Cerebellar nuclear complex (tissue), 1 donor: Measurements from ENCODE around the gene SERPINB2.
"Not testable (repeated sequence)": the region's sequence is repeated elsewhere in the genome, so short reads cannot be mapped to it uniquely, and the experiment has no call there.

ENCODE experiments used
- DNase-seq, 2 experiments: peaks; one replicate each; lab custom pipeline; 2025; lab: John Stamatoyannopoulos, UW

Gene SERPINB2

DNA sequence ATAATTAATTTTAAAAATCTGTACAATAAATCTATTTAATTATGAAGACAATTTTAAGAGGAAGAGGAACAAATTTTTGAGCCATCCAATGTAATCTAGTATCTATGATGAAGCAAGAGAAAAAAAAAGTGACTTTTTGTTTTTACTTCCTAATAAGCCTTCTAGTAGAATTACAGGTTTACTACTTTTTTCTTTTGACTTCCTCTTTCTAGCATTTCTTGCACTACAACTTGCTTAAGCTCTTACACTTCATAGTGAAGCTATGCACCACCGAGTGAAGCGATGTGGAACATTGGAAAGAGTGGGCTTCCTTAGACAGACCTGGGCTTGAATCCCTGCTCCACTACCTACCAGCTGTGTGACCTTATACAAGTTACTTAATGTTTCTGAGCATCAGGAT, 2.1 kb downstream of the SERPINB2 start:
- DNase-seq = no peak

DNA sequence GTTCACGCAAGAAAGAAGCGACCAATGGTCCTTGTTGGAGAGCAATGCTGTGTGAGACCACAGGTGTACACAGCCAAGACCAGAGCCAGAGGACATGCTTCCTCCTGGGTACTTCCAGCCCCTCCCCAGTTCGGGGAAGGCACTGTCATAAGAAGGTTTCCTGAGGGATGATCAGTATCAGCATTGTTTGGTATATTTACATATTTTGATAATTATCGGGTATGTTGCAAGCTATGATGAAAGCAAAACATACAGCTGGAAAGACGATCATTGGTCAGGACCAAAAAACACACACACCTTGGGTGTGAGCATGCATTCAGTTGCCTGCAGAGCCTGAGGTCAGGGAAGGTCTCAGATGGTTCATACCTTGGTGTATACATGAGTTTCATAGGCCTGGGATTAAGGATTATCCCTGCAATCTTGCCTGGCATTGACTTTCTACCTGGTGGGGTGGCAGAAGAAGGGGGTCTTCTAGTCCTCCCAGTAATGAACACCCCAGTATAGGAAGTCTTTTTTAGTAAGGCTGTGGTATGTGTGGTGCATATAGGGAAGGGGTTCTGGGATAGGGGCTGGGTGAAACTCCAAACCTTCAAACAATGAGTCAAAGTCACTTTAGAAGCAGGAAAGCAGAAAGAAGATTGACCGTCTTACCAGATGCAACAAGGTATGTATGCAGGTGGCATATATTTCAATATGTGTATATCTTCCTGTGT, 2.9 kb downstream of the SERPINB2 start:
- DNase-seq = no peak

DNA sequence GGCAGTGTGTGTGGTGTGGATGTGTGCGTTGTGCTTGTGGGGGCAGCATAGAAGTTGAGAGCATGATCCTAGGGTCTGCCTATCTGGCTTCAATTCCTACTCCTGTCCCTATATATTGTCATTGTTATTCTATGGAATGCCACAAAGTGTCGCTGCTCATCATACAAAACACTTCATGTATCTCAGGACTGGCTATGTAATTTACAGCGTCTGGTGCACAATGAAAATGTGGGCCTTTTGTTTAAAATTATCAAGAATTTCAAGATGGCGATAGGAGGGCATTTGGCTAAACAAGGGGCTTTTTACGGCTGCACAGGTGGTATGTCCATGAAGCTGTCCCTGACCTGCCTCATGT, 3.4 kb downstream of the SERPINB2 start:
- DNase-seq = no peak

DNA sequence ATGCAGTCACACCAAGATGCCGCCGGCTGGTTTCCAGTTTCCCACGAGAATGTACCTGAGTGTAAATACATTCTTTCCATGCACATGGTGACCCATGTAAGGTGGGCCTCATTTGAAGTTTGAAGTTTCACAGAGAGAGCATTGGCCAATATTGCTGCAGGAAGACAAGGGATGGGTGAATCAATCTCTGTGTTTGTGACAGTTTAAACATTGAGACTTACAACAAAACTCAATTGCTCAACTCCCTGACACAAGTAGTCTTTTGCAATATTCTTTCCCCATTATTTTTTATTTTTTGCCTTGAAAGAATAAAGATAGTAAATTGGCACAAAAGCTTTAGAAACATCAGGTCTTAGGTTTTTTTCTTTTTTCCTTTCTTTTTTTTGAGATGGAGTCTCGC, 5.1 kb downstream of the SERPINB2 start:
- DNase-seq = no peak

DNA sequence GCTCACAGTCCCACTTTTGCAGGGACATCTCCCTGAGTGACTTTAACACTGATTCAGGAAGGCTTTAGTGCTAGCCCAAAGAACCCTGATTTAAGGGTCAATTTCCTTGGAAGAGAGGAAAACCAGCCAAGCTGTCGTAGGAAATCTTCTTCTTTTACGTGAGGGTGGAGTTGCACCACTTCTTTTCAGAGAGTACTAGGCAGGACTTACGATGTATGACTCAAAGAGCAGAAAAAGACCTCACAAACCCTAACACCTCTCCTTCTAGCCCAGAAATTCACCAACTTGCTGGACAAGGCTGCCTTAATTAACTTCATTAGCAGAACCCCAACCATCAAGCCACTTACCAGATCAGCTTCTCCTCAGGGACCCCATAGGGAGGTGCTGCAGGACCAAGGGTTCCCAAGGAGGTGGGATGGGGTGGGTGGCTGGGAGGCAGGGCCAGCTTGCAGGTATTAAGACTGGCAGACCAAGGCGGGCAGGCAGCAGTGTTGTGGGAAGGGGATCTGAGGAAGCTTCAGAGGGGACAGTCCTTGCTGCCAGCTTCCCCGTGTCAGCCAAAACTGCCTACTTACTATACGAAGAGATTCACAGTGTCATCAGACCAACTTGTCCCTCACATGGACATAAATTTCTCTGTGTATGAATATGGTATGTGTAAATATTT, 6.7 kb downstream of the SERPINB2 start:
- DNase-seq = no peak

DNA sequence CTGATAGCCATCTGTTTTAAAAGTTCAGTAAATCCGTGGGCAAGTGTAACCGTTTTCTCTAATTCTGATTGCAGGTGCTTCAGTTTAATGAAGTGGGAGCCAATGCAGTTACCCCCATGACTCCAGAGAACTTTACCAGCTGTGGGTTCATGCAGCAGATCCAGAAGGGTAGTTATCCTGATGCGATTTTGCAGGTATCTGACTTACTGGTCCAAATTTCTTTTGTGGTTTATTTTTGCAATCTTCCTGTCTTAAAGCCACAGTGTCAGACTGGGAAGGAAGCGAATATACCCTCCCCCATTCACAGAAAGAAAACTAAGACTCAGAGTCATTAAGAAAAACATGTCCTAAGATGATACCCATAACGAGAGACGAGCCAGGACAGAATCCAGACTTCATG, 7.7 kb downstream of the SERPINB2 start:
- DNase-seq = no peak

DNA sequence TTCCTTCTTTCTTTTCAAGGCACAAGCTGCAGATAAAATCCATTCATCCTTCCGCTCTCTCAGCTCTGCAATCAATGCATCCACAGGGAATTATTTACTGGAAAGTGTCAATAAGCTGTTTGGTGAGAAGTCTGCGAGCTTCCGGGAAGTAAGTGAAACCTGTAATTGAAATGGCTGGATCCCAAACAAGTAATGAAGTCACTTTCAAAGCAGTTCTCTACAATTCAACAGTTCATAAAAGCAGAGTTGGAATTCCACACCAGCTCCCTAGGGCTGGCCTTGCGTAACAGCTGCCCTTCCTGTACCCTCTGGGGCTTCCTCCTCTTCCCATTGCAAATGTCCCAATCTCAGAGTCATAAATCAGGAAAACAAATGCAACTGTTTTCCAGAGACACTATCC, 9.6 kb downstream of the SERPINB2 start:
- no peak for DNase-seq

DNA sequence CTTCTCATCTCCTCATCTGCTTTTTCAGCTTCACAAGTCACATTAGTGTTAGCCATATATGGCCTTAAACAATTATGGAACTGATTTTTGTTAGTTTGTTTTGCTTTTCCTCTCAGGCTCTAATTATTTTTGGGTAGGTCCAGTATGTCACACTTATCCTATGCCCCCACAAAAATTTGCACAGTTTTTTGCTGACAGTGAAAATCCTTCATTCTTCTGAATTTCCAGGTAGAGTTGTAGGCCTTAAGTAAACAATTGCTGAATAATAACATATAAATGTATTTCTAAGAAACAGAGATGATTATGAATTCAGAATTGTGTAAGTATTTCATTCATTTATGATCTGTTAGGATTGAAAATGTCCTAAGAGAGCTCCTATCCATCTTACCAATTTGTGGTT, 11.7 kb downstream of the SERPINB2 start:
- DNase-seq = no peak

DNA sequence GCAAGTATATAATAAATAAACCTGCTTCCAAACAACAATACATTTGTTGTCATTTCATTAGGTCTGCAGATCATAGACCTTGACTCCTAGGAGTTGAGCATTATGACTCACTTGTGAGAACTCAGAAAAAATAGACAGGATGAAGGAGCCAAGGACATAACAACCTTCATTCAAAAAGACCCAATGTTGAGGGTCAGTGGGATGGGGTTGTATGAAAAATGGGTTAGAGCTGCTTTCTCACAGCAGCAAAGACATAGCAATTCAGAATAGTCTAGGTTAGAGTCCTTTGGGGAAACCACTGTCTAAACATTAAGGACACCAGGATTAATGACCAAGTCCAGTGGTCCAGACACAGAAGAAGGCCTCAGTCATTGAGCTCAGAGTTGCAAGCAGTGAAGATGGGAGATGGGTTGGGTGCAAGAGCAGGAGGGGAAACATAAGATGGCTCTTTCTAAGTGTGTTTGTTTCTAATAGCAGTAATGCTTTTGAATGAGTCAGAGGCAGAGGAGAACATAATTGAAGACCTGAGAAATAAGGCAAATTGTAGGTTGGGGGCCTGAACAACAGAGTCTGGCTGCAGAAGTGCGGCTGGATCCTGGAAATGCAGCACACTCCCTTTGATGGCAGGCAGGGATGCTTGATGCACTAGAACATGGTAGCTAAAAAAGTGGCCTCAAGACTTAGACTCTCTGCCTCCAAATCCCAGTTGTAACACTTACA, 16.5 kb downstream of the SERPINB2 start:
- no peak for DNase-seq

DNA sequence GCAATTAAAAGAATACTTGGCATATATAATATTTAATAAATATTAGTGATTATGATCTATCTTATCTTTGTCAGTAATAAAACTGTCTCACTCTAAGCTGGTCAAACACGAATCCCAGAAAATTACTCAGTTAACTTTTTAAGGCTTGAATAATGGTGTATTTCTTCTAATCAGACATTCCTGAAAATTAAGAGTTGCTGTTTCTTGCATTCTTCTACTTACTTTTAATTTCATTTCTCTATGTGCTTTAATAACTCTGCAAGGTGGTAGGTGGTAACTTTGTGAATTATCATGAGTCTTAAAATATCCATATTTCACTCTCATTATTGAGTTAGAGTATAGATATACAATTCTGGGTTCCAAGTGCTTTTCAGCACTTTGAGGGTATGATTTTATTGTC, 17.2 kb downstream of the SERPINB2 start:
- DNase-seq = no peak

DNA sequence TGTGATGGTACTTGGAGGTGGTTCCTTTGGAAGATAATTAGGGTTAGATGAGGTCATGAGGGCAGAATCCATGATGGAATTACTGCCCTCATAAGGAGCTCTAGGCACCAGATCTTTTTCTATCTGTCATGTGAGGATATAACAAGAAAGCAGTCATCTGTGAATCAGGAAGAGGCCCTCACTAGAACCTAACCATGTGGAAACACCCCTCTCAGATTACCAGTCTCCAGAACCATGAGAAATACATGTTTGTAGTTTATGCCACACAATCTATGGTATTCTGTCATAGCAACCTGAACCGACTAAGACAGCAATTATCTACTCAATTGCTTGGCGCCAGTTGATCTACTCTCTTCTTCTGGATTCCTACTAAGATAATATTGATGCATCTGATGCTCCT, 17.9 kb downstream of the SERPINB2 start:
- DNase-seq = no peak

DNA sequence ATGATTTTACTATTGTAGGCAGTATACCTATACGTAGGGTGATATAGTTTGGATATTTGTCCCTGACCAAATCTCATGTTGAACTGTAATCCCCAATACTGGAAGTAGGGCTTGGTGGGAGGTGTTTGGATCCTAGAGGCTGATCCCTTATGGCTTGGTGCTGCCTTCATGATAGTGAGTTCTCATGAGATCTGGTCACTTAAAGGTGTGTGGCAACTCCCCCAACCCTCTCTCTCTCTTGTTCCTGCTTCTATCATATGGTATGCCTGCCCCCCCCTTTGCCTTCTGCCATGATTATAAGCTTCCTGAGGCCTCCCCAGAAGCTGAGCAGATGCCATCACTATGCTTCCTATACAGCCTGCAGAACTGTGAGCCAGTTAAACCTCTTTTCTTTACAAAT, 18.6 kb downstream of the SERPINB2 start:
- DNase-seq = no peak

DNA sequence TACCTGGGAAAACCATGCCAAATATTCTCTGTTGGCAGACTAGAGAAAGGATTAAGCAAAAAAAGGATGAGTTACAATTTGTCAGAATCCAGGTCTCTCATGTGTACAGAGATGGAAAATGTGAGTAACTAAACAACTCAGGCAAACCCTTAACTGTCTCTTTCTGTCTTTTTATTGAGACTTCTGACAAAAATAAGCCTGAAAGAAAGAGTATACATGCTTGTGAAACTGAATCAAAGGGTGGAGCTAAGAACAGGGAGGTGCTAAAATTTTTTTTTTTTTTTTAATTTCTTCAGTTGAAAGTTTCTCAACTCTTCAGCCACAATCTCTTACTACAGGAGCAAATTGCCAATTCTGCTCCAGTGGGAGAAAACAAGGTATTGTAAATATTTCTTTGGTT, 20.2 kb downstream of the SERPINB2 start, which contains the start of gene SERPINB10:
Gene SERPINB10, plus strand, starts transcription at position 295 of the 400 bp plus-strand sequence. CDS start 7,553 bp downstream, outside the sequence.
- no peak for DNase-seq

DNA sequence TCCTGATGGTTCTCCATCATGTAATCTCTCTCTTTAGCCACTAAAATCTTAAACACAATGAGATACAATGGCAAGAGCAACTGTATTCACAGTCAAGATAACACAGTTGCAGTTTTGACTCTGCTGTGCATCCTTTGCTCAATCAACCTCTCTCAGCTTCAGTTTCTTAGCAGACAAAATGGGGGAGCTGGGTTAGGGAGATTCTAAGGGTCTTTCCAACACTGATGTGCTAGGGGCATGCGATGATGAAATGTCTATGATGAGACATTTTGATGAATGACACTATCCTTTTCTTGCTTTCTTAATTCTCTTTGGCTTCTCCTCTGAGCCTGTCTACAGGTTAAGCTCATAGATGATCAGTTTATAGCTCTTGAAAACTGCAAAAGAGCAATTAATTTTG, 21.4 kb downstream of the SERPINB2 start:
- no peak for DNase-seq

DNA sequence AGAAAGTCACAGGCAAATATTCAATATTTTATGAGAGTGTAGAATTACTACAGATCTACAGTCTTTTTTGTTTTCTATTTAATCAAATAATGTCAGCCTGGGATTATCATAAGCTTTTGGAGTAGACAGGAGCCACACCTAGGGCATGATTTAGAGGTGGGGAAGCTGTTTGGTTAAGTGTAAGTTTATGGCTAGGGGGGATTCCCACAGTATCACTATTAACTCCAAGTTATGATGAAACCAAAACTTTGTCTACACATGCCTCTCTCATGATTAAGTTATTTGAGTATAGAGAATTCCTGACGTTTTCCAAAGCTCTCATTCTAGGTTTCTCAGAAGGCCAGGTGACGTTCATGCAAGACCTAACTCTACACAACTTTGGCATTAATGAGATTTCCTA, 22.4 kb downstream of the SERPINB2 start:
- no peak for DNase-seq

DNA sequence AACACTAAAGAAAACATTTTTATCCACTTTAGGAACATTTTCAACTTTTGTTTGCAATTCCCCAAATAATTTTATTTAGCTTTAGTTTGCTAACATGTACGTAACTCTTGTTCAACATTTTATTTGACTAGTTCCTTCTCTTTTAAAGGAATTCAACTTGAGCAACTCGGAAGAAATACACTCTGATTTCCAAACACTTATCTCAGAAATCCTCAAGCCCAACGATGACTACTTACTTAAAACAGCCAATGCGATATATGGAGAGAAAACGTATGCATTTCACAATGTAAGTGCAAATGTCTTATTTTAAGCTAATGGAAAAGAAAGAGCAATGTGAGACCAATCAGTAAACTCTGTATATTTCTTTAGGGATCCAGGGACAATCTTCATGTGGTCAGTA, 30.3 kb downstream of the SERPINB2 start:
- no peak for DNase-seq

DNA sequence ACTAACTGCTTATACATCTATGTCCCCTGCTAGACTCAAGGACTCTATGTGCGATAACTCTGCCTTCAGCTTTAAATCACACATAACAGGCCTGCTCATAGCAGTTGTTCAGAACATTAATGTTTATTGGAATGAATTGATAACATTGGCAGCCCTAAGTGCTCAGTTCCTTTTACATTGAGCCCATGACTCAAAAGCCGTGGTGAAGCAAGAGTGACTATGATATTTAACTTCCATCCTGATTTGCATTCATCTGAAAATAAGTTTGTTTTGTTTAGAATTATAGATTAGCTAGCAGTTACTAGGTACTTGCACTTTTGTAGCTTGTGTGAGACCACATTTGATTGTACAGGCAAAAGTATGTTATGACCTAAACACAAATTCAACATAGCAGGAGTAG, 34.5 kb downstream of the SERPINB2 start:
- no peak for DNase-seq

DNA sequence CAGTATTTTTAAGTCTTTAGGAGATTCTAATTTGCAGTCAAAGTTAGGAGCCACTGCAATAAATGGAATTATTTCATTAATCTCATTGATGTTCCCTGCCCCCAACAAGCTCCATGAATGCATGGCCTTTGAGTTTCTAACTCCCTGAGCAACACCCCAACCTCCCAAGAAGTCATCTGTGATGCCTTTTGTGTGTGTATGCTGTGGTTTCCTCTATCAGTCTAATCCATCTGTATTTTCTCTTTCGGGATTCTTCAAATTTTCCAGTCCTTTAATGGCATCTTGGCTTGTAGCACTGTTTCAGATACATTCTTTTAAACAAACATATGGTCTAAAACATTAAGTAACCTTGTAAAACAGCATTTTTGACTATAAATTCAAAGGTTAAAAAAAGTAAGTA, 37.0 kb downstream of the SERPINB2 start:
- DNase-seq = no peak

DNA sequence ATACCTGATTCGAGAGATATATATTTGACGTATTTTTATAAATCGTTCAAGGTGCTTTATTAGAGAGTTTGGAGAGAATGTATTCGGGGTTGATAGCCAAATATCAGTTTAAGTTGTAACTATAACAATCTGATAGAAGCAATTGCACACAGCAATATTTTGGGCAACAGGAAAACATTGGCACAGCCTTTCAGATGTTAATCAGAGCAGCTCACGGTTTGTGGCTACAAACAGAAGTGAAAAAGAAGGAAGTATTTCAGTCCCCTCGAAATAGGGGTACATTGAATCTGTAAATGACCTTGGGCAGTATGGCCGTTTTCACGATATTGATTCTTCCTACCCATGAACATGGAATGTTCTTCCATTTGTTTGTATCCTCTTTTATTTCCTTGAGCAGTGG, 40.8 kb downstream of the SERPINB2 start:
- DNase-seq = no peak

DNA sequence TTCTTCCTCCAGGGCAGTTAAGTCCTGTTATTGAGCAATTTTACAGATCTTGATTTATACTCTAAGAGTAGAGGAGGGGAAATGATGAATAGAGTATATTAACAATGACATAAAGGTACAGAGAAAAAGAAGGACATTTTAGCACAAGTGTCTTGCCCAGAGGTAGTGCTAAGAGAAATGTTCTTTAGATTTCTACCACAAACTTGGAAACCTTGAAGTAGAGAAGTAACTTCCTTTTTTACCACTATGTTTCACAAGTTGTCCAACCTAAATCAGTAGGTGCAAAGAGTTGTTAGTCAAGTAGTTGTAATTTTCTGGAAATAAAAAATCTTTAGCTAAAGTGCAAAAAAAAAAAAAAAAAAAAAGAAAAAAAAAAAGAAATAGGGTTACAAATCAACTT, 41.9 kb downstream of the SERPINB2 start:
- not testable (repeated sequence) for DNase-seq

DNA sequence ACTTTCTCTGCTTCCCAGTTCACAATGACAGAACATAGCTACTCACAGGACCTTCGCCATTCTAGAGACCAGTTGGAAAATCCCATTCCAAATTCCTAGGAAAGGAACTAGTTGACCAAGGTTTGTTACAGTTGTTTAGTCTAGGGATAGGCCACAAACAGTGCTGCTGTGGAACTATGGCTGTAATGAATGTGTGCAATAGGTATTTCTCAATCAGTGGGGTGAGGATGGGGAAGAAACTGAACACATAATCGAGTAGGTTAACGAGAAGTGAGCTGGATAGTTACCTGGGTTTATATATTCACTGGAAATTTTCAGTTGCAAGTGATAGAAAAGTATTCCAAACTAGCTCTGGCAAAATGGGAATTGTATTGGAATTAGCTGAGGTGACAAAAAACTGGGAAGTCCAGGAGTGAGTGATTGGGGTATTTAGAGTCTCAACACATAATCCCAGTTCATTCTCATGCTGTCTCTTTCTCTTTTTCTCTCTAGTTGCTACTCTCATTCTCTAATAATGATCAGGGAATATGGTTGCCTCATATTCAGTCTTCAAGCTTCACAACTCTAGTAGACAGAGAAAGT, 43.4 kb downstream of the SERPINB2 start:
- no peak for DNase-seq

DNA sequence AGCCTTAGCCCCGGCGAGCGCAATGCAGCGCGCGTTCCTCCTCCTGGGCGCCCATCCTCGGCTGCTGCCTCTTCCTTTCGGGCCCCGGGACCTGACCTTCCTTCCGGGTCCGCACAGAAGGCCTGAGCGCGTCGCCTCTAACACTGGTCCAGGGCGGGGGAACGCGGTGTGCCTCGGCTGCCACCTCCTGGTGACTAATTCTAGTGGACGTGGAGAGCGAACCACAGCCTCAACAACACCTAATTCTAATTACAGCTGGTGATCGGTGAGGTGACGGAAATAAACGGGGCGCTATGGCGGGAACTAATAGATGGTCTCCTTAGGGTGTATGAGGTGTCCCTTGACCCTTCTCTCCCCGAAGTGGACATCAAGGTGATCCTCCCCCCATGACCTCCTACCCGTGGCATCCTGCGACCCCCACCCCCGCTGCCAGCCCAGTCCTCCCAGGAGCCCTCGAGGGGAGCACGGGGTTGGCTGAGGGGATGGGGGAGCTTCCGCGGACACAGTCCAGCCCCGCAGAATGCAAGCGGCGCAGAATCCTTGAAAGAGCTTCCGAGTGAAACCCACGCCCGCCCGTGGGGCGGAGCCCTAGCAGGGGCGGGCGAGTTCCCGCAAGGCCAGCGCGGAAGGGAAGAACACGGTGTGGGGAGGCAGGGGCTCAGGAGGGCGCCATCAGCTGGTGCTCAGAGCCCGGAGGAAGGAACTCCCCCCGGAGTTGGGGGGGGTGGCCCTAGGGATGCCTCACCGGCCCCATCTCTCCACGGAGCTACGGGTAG, 48.8 kb downstream of the SERPINB2 start:
- DNase-seq = no peak
